Inferior parietal cortex (tissue), 1 donor: ENCODE measurements around the gene AARS2.
"Not testable (repeated sequence)": the region's sequence is repeated elsewhere in the genome, so short reads cannot be mapped to it uniquely, and the experiment has no call there.

Experiments
- DNase-seq: peaks from one replicate; pipeline ENCODE4 v3.0.0-alpha.2; 2016; ENCODE audit errors: extremely low spot score

The AARS2 gene

DNA sequence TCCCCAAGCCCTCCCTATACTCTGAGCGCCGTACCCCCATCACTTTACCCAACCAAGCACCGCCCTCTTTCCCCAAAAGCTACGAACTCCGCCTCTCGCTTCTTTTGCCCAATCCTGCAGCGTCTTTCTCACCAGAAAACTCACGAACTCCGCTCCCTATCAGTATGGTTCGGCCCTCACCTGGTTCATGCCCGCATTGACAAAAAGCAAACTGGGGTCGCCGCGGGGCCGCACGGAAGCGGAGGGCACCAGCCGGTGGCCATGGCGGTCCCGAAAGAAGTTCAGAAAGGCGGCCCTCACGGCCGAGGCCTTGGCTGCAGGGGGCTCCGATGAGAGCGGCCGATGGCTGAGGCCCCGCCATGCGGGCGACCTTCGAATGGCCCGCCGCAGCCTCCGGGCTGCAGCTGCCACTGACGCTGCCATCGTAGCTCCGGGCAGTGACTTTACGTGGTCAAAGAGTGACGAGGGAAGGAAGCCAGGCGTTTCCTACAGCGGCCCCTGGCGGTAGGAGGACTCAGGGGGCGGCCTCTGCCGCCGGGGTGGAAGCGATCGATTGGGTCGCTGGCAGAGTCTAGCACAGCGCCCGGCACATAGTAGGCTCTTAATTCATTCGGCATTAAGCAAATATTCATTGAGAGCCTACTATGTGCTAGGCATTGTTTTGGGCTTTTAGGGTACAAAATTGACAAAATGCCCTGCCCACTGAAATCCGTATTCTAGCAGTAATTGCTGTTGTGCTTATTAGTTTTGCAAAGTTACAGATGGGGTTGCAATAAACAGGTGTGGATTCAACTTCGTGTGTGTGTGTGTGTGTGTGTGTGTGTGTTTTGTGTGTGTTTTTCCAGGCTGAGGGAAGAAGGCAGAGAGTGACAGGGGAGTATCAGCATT, at the start of gene AARS2:
TSS of gene AARS2 (minus strand) at position 447 of the 888 bp plus-strand sequence. CDS start at position 423, 24 bp downstream.
- DNase-seq, result peak; percentile 91

DNA sequence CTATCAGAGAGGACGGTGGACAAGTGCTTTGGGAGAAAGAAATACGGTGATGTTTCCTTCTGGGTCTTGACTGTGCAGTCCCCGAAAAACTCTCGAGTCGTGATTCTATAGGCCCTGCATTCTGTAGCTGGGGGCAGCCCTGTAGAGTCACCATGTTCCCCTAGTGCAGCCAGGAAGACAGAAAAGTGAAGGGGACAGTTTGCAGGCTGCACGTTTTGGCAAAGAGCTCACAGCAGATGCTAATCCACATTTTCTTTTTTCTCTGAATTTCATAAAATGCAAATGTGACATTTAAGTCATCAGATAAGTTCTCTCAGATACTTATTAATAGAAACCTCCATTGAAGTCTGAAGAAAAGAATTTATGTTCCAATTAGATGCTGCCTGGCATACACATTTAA, 48.8 kb upstream of the AARS2 start:
- peak; percentile 42 for DNase-seq

DNA sequence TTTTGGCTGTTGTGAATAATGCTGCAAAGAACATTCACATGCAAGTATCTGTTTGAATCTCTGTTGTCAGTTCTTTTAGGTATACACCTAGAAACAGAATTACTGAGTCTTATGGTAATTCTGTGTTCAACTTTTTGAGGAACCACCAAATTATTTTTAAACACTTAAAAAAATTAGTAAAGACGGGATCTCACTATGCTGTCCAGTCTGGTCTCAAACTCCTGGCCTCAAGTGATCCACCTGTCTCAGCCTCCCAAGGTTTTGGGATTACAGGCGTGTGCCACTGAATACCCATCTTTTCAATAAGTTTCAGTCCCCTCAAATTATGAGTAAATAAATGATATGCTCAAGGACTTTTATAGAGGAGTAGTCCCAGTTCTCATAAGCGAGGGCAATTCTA, 46.8 kb upstream of the AARS2 start:
- DNase-seq, result no peak

DNA sequence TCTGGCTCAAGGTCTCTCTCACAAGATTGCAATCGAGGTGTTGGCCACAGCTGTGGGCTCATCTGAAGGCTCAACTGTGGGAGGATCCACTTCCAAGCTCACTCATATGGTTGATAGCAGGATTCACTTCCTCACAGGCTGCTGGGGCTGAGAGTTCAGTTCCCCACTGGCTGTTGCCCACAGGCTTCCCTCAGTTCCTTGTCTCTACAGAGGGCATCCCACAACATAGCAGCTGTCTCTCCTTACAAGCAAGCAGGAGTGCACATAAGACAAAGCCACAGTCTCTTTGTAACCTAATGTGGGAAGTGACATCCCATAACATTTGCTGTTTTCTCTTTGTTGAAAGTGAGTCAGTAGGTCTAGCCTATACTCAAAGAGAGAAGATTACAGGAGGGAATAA, 43.3 kb upstream of the AARS2 start:
- no peak for DNase-seq

DNA sequence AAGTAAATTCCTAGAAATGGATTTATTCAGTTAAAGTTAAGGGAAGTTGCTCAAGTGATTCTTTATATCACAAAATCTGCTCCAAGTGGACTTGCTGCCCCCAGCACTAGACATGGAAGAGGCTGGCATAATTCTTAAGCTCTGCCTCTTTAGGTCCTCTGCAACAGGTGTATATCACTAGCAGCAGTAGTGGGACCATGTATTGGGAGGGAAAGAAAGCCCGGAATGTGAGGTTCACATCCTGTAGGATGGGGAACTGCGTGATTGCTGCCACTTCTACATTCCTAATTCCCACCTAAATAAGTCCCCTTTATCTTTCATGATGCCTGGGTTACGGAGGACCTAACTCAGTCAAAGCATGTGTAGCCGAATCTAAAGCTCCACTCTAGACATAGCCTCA, 42.5 kb upstream of the AARS2 start:
- no peak for DNase-seq

DNA sequence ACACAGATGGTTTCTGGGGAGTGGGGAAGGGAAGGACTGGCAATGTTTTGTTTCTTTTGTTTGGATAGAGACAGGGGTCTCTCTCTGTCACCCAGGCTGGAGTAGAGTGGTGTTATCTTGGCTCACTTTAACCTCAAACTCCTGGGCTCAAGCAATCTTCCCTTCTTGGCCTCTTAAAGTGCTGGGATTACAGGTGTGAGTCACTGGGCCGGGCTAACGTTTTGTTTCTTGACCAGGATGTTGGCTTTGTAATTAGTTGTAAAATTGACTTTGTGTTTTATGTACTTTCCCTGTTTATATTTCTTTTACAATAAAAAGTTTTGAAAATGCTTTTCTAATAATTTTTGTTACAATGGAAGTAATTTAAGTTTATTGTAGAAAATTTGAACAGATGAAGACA, 40.2 kb upstream of the AARS2 start:
- DNase-seq, result no peak

DNA sequence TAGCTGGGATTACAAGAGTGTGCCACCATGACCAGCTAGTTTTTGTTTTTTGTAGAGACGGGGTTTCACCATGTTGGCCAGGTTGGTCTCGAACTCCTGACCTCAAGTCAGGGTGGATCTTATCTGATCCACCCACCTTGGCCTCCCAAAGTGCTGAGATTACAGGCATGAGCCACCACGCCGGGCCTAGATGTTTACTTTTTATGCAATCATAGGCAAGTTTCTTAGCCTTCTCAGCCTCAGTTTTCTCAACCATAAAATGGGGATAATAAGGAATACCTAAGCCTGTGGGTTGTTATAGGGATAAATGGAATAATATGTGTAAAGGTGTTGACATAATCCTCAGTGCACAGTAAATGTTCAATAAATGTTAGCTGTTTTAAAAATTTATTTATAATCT, 39.1 kb upstream of the AARS2 start:
- no peak for DNase-seq

DNA sequence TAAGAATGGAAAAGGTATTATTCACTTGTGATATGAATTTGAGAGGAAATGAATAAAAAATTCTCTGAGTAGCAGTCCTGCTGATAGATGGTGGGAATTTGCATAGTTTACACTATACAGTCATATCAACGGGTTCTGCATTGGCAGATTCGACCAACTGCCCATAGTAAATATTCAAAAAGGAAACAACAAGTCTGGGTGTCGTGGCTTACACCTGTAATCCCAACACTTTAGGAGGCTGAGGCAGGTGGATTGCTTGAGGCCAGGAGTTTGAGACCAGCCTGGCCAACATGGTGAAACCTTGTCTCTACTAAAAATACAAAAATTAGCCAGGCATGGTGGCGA, 37.5 kb upstream of the AARS2 start:
- not testable (repeated sequence) for DNase-seq

DNA sequence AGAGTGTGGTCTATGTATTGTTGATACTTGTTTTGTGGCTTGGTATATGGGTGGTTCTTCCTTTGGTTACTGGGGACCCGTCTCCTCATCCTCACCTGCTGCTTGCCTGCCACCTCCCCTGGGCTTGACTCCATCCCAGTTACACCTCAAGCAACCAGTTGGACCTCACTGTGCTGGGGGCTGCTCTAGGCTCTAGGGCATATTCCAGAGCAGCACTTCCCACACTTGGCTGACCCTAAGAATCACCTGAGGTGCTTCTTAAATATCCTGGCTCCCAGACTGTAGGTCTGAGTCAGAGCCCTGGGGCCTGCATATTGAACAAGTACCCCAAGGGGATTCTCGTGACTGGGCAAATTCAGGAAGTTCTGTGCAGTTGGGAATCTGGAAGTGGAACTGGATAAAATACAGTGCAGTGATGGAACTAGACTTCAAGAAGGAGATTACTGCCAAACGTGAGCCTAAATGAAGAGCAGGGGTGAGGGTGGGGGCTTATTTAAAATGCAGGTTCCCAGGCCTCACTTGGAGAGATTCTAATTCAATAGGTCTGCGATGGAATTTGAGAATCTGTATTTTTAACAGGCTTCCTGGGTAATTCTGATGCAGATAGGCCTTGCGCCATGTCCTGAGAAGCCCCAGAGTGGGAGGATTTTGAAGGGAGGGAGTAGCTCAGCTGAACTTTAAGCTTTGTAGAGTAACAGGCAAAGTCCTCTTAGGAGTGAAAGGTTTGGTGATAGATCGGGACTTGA, 36.9 kb upstream of the AARS2 start:
- no peak for DNase-seq

DNA sequence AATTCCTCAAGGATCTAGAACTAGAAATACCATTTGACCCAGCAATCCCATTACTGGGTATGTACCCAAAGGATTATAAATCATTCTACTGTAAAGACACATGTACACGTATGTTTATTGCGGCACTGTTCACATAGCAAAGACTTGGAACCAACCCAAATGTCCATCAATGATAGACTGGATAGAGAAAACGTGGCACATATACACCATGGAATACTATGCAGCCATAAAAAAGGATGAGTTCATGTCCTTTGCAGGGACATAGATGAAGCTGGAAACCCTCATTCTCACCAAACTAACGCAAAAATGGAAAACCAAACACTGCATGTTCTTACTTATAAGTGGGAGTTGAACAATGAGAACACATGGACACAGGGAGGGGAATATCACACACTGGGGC, 33.7 kb upstream of the AARS2 start:
- not testable (repeated sequence) for DNase-seq

DNA sequence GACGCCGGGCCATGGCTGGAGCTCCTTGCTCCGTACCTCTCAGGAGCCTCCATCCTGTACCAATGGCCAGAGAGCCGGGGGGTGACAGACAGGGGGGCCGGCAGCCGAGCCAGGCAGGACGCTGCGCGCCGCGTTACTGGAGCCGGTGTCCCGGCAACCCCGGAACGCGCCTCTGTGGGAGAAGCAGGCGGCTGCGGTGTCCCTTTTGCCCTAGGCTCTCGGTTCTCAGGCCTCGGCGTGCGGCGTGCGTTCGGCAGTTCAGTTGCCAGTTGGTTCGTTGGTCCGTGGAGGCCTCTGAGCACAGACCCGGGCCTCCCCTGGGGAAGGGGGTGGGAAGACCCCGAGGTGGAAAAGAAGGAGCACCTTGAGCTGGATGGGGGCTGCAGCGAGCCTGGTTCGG, 29.3 kb upstream of the AARS2 start, which contains the start of gene SPATS1:
TSS of gene SPATS1 (plus strand) at position 162 of the 400 bp plus-strand sequence. CDS start 446 bp downstream, outside the sequence.
- DNase-seq, result no peak

DNA sequence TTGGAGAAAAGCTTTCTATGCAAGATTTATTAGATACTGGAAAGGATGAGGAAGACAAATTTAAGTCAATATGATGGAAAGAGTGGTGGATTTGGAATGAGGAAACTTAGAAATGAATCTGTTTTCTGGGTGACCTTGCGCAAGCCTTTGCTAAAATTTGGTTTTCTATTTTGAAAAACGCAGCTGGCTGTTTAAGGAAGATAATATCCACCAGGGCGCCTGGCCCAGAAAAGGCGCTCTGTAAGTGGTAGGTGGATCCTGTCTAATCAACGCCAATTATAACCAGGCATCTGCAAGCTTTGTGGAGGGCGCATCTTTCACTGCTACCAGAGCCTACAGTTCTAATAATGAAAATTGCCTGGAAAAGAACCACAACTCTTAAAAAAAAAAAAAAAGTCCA, 28.9 kb upstream of the AARS2 start:
- DNase-seq, result peak; percentile 48

DNA sequence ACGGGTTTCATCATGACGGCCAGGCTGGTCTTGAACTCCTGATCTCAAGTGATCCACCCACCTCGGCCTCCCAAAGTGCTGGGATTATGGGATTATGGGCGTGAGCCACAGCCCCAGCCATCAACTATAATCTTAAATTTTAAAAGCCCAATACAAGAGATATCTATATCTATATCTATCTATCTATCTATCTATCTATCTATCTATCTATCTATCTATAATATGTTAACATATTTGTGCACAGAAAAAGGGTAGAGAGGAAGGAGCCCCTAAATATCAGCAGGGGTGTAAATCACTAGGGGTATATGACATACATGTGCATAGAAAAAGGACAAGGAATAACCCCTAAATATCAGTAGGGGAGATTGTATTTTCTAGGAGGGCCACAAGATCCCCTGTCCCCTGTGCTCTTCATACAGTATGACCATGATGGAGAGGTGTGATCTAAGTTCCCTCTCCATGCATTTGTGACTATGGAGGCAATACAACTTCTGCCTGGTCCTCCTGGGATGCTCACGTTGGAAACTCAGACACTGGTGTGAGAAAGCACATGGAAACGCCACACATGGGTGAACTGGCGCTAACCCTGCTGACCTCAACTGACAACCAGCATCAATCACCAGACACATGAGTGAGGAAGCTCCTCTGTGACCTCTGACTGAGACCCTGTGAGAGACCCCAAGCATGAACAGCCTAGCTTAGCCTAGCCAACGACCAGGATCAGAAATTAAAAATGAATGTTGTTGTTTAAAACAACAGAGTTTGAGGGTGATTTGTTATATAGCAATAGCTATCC, 28.1 kb upstream of the AARS2 start:
- no peak for DNase-seq

DNA sequence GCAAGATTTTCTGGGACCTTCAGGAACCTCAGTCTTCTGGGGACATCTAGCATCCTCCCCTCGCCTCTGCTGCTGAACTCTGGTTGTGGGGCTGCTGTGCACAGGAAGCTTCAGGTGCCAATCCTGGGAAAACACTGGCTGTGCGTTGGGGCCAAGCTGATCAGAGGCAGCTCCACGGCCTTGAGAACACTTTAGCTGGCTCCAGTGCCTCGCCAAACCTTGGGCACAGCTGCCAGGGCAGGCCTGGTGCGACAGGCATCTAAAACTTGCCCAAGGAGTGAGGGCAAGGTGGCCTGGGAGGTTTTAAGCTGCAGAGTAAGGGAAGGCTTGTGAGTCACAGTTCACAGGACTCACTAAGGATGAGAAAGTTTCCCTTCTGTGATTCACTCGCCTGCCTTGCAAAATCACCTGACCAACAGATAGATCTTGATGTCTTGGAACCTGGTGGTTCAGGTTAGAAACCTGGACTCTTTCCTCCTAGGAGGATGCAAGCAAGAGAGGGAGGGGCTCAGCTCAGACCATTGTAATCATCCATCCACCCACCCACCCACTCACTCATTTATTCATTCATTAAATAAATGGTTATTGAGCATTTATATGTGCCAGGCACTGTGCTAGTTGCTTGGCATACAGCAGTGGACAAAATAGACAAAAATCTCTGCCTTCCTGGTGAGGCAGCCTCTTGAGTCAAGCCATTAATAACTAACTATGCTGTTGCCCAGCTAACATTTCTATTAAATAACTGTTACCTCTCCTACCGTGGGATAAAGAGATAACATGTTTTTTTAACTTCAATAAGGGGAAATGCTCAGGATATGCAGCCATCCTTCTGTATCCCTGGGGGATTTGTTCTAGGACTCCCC, 26.8 kb upstream of the AARS2 start:
- DNase-seq, result no peak

DNA sequence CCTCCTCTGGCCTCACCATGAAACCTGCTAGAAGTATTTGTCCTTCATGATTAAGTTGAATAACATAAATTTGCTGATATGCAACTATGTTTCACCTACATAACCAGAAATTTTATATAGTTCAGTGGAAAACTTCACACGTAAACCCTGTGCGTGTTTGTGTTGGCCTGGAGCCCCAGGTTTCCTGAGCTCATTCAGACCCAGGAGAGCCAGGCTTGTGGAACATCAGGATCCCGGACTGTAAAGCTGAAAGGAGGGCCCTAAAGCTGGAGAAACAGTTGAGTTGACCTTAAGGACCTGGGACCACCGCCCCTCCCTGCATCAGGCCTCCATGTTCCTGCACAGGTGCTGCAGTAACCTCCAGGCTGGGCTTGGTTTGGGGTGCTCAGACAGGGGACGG, 26.2 kb upstream of the AARS2 start:
- DNase-seq, result no peak

DNA sequence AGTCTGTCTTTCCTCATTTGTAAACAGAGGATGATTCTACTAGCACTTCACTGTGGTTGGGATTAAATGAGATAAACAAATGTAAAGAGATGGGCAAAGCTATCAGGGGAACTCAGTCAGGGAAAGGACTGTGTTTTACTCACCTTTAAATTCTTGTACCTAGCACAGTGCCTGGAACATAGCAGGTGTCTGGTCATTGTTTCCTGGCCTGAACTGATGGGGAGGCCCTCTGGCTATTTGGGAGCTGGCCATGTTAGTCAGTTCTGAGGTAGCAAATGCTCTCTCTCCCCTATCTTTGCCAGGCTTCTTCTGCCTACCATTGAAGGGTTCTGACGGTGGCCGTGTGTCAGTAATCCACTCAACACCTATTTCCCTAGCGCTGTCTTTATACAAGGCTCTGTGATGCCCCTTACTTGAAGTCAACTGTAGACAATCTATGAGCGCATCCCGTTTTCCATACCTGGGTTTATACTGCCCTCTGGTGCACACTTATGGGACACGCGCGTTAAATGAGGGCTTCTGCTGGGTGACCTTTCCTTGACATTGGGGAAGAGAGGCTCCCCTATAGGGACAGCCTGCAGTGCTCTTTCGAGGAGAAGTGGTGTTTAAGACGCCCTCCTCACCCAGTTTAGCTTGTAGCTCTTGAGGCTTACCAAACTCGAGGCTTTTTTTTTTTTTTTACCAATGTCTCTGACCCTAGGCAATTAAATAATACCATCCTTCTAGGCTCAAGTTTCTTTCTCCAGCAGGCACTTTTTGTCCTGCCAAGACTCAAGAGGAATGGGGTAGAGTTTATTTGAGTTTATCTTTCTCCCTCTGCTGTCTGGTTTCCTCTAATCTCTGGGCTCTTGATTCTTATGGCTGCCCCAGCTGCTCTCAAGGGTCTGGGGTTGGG, 25.3 kb upstream of the AARS2 start:
- peak; percentile 91 for DNase-seq

DNA sequence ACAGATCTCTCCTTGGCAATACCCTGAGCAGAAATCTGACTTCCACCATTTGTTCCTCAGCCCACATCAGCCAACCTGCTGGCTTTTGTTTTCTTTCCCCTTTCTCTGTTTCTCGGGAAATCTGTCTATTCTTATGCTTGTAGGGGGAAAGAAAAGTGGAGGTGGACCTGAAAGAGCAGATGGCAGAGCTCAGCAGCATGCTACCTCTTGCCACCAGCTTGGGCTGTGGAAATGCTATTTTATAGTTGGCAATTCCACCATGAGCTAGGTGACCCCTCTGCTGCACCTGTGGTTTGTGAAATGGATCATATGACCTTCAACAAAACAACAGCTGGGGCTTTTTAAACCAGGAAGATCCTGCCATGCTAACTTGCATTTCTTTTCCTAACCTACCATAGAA, 22.5 kb upstream of the AARS2 start:
- no peak for DNase-seq

DNA sequence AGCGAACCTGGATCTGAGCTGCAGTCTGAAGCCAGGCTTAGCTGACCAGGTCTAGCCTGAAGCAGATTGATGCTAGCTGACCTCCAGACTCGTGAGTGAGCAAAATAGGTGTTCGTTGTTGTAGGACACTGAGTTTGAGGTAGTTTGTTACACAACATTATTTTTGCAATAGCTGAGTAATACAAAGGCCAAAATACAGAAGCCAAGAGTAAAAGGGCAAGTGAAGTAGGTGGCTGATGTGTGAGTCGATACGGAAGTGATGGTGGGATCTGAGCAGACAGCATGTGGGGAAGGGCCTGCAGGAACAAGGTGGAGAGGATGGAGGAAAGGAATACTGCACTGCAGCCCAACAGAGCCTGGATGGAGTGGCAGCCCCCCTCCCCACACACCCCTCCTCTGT, 20.8 kb upstream of the AARS2 start:
- no peak for DNase-seq

DNA sequence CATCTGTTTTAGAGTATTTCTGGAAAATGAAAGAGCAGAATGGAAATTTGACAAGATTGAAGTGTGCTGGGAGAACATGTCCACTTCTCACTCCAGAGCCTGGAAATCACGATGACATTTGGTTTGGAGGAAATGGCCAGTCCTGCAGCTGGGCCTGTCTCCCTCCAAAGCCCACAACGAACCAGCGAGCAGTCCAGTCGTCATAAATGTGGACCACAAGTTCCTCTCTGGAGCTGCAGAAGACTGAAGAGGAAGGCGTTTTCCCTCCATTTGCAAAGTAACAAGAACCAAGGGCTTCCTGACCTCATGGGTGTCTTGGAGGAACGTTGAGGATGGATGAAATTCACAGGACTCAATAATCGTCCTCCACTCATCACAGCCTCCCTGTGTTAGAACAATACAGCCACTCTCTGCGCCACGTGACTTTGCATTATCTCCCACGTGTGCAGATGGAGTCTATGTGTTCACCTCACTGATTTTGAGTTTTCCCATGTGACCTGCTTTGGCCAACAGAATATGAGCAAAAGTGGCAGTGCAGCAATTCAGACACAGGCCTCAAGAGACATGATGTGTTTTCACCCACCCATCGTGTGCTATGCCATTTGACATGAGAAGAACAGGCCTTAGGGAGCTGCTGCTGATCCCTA, 20.2 kb upstream of the AARS2 start:
- DNase-seq, result no peak

DNA sequence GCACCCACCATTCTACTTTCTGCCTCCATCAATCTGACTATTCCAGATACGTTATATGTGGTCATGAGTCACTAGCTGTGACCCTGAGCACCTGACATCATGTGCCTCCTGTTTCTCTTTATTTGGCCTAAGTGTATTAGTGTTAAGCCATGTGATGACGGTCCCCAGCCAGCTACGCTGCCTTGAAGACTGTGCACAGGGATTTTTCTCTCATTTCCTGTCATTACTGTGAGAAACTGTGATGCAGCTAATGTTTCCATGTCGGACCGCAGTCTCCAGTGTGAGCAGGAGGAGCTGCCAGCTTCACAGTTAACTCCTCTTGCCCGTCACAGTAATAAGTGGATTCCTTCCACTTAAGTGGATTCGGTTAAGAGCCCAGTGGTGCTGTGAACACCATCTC, 19.4 kb upstream of the AARS2 start:
- DNase-seq, result no peak
